HepG2 (cell line): ENCODE measurements around the gene TGFBRAP1. TPM values are rescaled to one million over a fixed set of nuclear protein-coding genes. Genes with fewer than 3 reads are reported as not detected.

Experiments used
- ATAC-seq: fragments of 200-7000 bp; cut with Tn5 transposase; 3 replicates; pipeline ENCODE4 v1.9.1; 2020; ENCODE audit warnings: mild to moderate bottlenecking, moderate library complexity
- BruUV-seq: library from RNA; stranded (reverse); fragments of 400-500 nt; replicated peaks from 2 replicates; lab custom pipeline; 2021; lab: Mats Ljungman, UMichigan
- CTCF ChIA-PET: fragments of 300-600 bp; formaldehyde crosslinking; extraction: SDS; loops from one replicate; lab custom pipeline; 2021; ENCODE audit warnings: low total read pairs, inconsistent platforms, low intra/inter-chr PET ratio; lab: Yijun Ruan, JAX
- POLR2A ChIA-PET: fragments of 350-600 bp; sonication (Branson Sonifier 250); formaldehyde crosslinking; loops from one replicate; lab custom pipeline; 2020; ENCODE audit warnings: antibody characterized with exemption, inconsistent platforms; lab: Yijun Ruan, JAX
- DNase-seq: peaks from one replicate; pipeline ENCODE4 v3.0.0-alpha.2; 2015; ENCODE audit warnings: low spot score
- FAIRE-seq: peaks from 3 replicates; lab custom pipeline; 2011; peaks lifted over from hg19 to GRCh38; lab: Jason Lieb, UNC
- H2AFZ ChIP-seq: one replicate; pipeline ENCODE4 v1.6.1; 2011; ENCODE audit warnings: low read length, inconsistent platforms
- H3K27ac ChIP-seq: fragments of 300-600 bp; 3 replicates; pipeline ENCODE4 v1.8.0; 2011; ENCODE audit warnings: mixed run types, mild to moderate bottlenecking, mixed read lengths, low read length, inconsistent platforms; ENCODE audit not compliant: insufficient read depth; ENCODE audit errors: extremely low read length
- H3K27me3 ChIP-seq, 2 experiments: fragments of 200-600 bp in 1 of 2; 2 replicates in 1 of 2; 3 replicates in 1 of 2; pipeline versions ENCODE4 v1.6.0 to v1.8.0; 2011; ENCODE audit warnings: low read length in 2 of 2, mild to moderate bottlenecking in 2 of 2, moderate library complexity in 2 of 2, inconsistent platforms in 1 of 2; ENCODE audit not compliant: insufficient read depth in 2 of 2, control insufficient read depth in 1 of 2
- H3K36me3 ChIP-seq, 2 experiments: fragments of 200-600 bp in 1 of 2; replicated peaks in 1 of 2; 2 replicates in 1 of 2; 3 replicates in 1 of 2; pipeline versions ENCODE4 v1.5.1 to v1.8.0; 2011; ENCODE audit warnings: low read length in 2 of 2, inconsistent platforms in 1 of 2; ENCODE audit not compliant: insufficient read depth in 2 of 2, control insufficient read depth in 1 of 2
- H3K4me1 ChIP-seq: 2 replicates; pipeline ENCODE4 v1.5.1; 2012; ENCODE audit warnings: low read length, inconsistent platforms; ENCODE audit not compliant: insufficient read depth
- H3K4me2 ChIP-seq: 2 replicates; pipeline ENCODE4 v1.6.0; 2011; ENCODE audit warnings: low read depth, low read length, inconsistent platforms
- H3K4me3 ChIP-seq, 3 experiments: fragments of 200-600 bp in 1 of 3; sonication (generic), shearing (Covaris generic) in 1 of 3; replicated peaks in 1 of 3; 2 replicates each; pipeline ENCODE4 v1.5.1; 2011 to 2016; ENCODE audit warnings: low read length in 3 of 3, inconsistent platforms in 2 of 3, low read depth in 2 of 3, mild to moderate bottlenecking in 2 of 3, control low read depth in 1 of 3, mixed read lengths in 1 of 3; ENCODE audit not compliant: insufficient read depth in 1 of 3
- H3K79me2 ChIP-seq: one replicate; pipeline ENCODE4 v1.6.1; 2011; ENCODE audit warnings: low read length, inconsistent platforms; ENCODE audit not compliant: insufficient read depth
- H3K9ac ChIP-seq: 2 replicates; pipeline ENCODE4 v1.6.0; 2011; ENCODE audit warnings: mild to moderate bottlenecking, low read depth, low read length, inconsistent platforms; ENCODE audit not compliant: insufficient read depth
- H3K9me3 ChIP-seq: 2 replicates; pipeline ENCODE4 v1.5.1; 2012; ENCODE audit warnings: mild to moderate bottlenecking, low read length
- H4K20me1 ChIP-seq: 2 replicates; pipeline ENCODE4 v1.6.0; 2011; ENCODE audit warnings: inconsistent platforms, mild to moderate bottlenecking, low read length, moderate library complexity; ENCODE audit not compliant: insufficient read depth
- REXO4 ChIP-seq: sonication (generic); formaldehyde crosslinking; IDR thresholded peaks from 2 replicates; pipeline ENCODE4 v1.8.0; 2022; ENCODE audit warnings: missing genetic modification reagents, mild to moderate bottlenecking, borderline replicate concordance
- ZNF121 ChIP-seq: sonication (generic); formaldehyde crosslinking; IDR thresholded peaks from 2 replicates; pipeline ENCODE4 v1.5.0; 2020; ENCODE audit warnings: mild to moderate bottlenecking, missing genetic modification reagents
- whole genome bisulfite sequencing: methylation state at CpG from one replicate; pipeline ENCODE4 v1.1.6; 2017; ENCODE audit warnings: low lambda C conversion rate; 5-methylcytosine and 5-hydroxymethylcytosine counted together
- in situ Hi-C: cut with HindIII; loops from 2 replicates; pipeline ENCODE4 v1.10.0; 2017; ENCODE audit warnings: low pct_unique_long_range_greater_than_20kb; ENCODE audit not compliant: extremely low pct_ligation_motif_present
- intact Hi-C: fragments of 100-400 bp; cut with micrococcal nuclease; formaldehyde crosslinking; loops from one replicate; pipeline ENCODE4 v1.10.0; 2022; ENCODE audit not compliant: unreplicated experiment
- polyA plus RNA-seq, 8 experiments: library from polyadenylated mRNA; depleted of rRNA in 3 of 8; stranded (reverse) in 7 of 8; unstranded in 1 of 8; fragments of >200 nt; fragmentation: Illumina TruSeq in 4 of 8; extraction: Trizol in 4 of 8; gene quantifications; 2 replicates each; pipeline versions ENCODE4 v1.2.1 to v1.2.3, GENCODE V29; 2011 to 2016; ENCODE audit warnings: low read depth in 4 of 8, missing spikeins in 1 of 8, mixed read lengths in 1 of 8; ENCODE audit not compliant: insufficient read depth in 1 of 8
- total RNA-seq, 5 experiments: library from RNA; depleted of rRNA; stranded (reverse); fragments of >200 nt; fragmentation: Illumina TruSeq; extraction: Trizol; gene quantifications; 2 replicates each; pipeline ENCODE4 v1.2.3, GENCODE V29; 2016; ENCODE audit warnings: low read depth in 1 of 5
- TF ChIP-seq, protein P1 (sequence below): sonication (generic); formaldehyde crosslinking; IDR thresholded peaks from 2 replicates; pipeline ENCODE4 v1.5.0; 2020; ENCODE audit warnings: mild to moderate bottlenecking, missing genetic modification reagents, borderline replicate concordance
- TF ChIP-seq, protein P2 (sequence below), 2 experiments: sonication (generic) in 1 of 2; formaldehyde crosslinking in 1 of 2; IDR thresholded peaks; 2 replicates each; pipeline versions ENCODE4 v1.4.0 to v1.6.1; 2018 to 2020; ENCODE audit warnings: missing genetic modification reagents in 2 of 2, borderline replicate concordance in 1 of 2, low read depth in 1 of 2, mild to moderate bottlenecking in 1 of 2, missing biosample characterization in 1 of 2
- TF ChIP-seq, protein P3 (sequence below): sonication (generic); formaldehyde crosslinking; IDR thresholded peaks from 2 replicates; pipeline ENCODE4 v1.5.0; 2020; ENCODE audit warnings: mild to moderate bottlenecking, missing genetic modification reagents, moderate library complexity

Gene TGFBRAP1
- total and polyA plus RNA-seq, 2 of the 13 experiments (the other 11 are each of a cell fraction or from before 2014, with no cell fraction given) = 12.7 to 22.9 TPM

DNA sequence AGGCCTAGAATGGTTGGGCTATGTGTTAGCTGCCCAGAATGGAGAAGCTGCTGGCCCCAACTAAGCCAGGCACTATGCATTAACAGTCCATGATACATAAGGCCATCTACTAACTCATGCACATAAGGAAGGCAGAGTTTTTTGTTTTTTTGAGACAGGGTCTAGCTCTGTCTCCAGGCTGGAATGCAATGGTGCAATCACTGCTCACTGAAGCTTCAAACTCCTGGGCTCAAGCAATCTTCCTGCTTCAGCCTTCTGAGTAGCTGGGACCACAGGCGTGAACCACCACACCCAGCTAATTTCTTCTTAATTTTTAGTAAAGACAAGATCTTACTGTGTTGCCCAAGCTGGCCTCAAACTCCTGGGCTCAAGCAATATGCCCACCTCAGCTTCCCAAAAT lies 50.4 kb downstream of the TGFBRAP1 start (continued):
- TF ChIP-seq, protein P1, sequence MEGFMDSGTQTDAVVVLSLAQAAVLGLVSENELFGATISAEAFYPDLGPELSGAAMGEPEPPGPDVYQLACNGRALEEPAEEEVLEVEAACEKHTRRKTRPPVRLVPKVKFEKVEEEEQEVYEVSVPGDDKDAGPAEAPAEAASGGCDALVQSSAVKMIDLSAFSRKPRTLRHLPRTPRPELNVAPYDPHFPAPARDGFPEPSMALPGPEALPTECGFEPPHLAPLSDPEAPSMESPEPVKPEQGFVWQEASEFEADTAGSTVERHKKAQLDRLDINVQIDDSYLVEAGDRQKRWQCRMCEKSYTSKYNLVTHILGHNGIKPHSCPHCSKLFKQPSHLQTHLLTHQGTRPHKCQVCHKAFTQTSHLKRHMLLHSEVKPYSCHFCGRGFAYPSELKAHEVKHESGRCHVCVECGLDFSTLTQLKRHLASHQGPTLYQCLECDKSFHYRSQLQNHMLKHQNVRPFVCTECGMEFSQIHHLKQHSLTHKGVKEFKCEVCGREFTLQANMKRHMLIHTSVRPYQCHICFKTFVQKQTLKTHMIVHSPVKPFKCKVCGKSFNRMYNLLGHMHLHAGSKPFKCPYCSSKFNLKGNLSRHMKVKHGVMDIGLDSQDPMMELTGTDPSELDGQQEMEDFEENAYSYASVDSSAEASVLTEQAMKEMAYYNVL = no peak
- TF ChIP-seq, protein P2, sequence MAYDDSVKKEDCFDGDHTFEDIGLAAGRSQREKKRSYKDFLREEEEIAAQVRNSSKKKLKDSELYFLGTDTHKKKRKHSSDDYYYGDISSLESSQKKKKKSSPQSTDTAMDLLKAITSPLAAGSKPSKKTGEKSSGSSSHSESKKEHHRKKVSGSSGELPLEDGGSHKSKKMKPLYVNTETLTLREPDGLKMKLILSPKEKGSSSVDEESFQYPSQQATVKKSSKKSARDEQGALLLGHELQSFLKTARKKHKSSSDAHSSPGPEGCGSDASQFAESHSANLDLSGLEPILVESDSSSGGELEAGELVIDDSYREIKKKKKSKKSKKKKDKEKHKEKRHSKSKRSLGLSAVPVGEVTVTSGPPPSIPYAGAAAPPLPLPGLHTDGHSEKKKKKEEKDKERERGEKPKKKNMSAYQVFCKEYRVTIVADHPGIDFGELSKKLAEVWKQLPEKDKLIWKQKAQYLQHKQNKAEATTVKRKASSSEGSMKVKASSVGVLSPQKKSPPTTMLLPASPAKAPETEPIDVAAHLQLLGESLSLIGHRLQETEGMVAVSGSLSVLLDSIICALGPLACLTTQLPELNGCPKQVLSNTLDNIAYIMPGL (CRISPR knock-in tag; IDR thresholded peaks at IDR 0.05; ENCODE audit: borderline replicate concordance in 1 of 2, low read depth in 1 of 2) = no peak
- TF ChIP-seq ZNF121 (CRISPR knock-in tag) = no peak
- TF ChIP-seq, all 625 proteins: peak for 0

DNA sequence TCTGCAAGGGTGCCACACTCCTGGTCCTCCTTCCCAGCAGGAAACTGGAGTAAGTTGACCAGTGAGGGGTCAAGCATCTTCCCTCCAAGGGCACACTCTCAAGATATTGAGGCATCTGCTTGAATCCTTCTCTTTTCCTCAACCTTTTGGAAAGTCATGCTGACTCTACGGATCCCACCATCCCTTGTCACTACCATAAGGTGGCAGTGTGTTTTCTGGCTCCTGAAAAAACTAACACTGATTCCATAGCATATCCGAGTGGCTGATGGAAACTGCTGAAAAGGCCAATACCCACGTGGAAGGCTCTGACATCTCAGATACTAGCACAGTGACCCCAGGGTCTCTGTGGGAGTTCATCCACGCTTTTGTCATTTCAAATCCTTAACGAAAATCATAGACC lies 50.9 kb downstream of the TGFBRAP1 start:
- H2AFZ ChIP-seq = no peak overlapping the region
- H3K4me1 ChIP-seq = no peaks in the 10 kb centered on the region
- DNase-seq (no peak), ATAC-seq (peak; percentile 51), FAIRE-seq (no peak)
- in situ Hi-C loops = no loop called here
- no peak overlapping the region for H3K4me3 ChIP-seq
- BruUV-seq = no TSS peak
- no peak overlapping the region for H3K4me2 ChIP-seq
- no peaks in the 10 kb centered on the region for H3K9me3 ChIP-seq
- ChIA-PET POLR2A (no interaction called here), CTCF (no interaction called here)
- H3K79me2 ChIP-seq = no peaks in the 10 kb centered on the region
- no peak overlapping the region for H3K27ac ChIP-seq
- no peak overlapping the region for H3K9ac ChIP-seq
- intact Hi-C loops = no loop called here
- 91% methylated on average over 5 of the region's 5 CpGs for WGBS
- H3K36me3 ChIP-seq = peaks cover 49 to 95% of the 10 kb centered on the region in 2 experiments
- no peaks in the 10 kb centered on the region for H4K20me1 ChIP-seq
- TF ChIP-seq, protein P3, sequence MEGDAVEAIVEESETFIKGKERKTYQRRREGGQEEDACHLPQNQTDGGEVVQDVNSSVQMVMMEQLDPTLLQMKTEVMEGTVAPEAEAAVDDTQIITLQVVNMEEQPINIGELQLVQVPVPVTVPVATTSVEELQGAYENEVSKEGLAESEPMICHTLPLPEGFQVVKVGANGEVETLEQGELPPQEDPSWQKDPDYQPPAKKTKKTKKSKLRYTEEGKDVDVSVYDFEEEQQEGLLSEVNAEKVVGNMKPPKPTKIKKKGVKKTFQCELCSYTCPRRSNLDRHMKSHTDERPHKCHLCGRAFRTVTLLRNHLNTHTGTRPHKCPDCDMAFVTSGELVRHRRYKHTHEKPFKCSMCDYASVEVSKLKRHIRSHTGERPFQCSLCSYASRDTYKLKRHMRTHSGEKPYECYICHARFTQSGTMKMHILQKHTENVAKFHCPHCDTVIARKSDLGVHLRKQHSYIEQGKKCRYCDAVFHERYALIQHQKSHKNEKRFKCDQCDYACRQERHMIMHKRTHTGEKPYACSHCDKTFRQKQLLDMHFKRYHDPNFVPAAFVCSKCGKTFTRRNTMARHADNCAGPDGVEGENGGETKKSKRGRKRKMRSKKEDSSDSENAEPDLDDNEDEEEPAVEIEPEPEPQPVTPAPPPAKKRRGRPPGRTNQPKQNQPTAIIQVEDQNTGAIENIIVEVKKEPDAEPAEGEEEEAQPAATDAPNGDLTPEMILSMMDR (CRISPR knock-in tag) = 0 out of 2 replicates have a peak, but pooled peaks have one; percentile 21
- no peak for TF ChIP-seq REXO4 (CRISPR knock-in tag)
- H3K27me3 ChIP-seq = no peaks in the 10 kb centered on the region
